Measurements from ENCODE around the gene NBEA. TPM values are rescaled to one million over a fixed set of nuclear protein-coding genes. Genes with fewer than 3 reads are reported as not detected.

Gene NBEA
- total and polyA plus RNA-seq, 2 experiments from 2014 or later: 9.1 to 29.1 TPM

- Histone ChIP-seq H3F3A (replicated peaks; ENCODE audit: low read depth) (no peaks in the 10 kb centered on the region), H2AFZ (0 out of 2 replicates have a peak overlapping the region, but pooled peaks have one; percentile 52), H3K36me3 (ENCODE audit: insufficient read depth) (no peaks in the 10 kb centered on the region), H3K4me3 (no peak overlapping the region), H3K9me2 (ENCODE audit: insufficient read depth) (no peaks in the 10 kb centered on the region), H3K27me3 (ENCODE audit: insufficient read depth) (no peaks in the 10 kb centered on the region), H3K27ac (ENCODE audit: low read depth) (no peak overlapping the region), H4K20me1 (replicated peaks; ENCODE audit: insufficient read depth) (no peaks in the 10 kb centered on the region), H3K79me2 (replicated peaks; ENCODE audit: insufficient read depth) (no peaks in the 10 kb centered on the region), H3K4me2 (no peak overlapping the region), H3K4me1 (ENCODE audit: insufficient read depth) (no peaks in the 10 kb centered on the region)
- Mint-ChIP-seq H3K27ac (no peak overlapping the region), H3K36me3 (ENCODE audit: low read depth) (no peaks in the 10 kb centered on the region), H3K4me3 (no peak overlapping the region), H3K27me3 (ENCODE audit: insufficient read depth, low read depth, poor library complexity) (peaks cover 7% of the 10 kb centered on the region), H3K9me3 (no peaks in the 10 kb centered on the region), H3K4me1 (no peaks in the 10 kb centered on the region)
- TF ChIP-seq POLR2AphosphoS5 (IDR thresholded peaks at IDR 0.05; ENCODE audit: low read depth) (no peak), ZNF114 (CRISPR knock-in tag; IDR thresholded peaks at IDR 0.05) (no peak), ZNF462 (CRISPR knock-in tag; IDR thresholded peaks at IDR 0.05) (no peak), ZNF331 (CRISPR knock-in tag; IDR thresholded peaks at IDR 0.05; ENCODE audit: low read depth) (no peak), CTCF (conservative IDR thresholded peaks at IDR 0.05; ENCODE audit: low read depth in 2 of 2) (no peak), EZH2 (IDR thresholded peaks at IDR 0.05; ENCODE audit: low read depth, unreplicated experiment) (no peak), CREB1 (CRISPR knock-in tag; IDR thresholded peaks at IDR 0.05; ENCODE audit: low read depth) (no peak), REST (IDR thresholded peaks at IDR 0.05; ENCODE audit: unreplicated experiment) (no peak), STAT1 (IDR thresholded peaks at IDR 0.05; ENCODE audit: unreplicated experiment) (no peak), JUNB (IDR thresholded peaks at IDR 0.05; ENCODE audit: unreplicated experiment) (no peak), ETS1 (IDR thresholded peaks at IDR 0.05) (no peak), EZH2phosphoT487 (IDR thresholded peaks at IDR 0.05; ENCODE audit: unreplicated experiment) (no peak), NANOG (IDR thresholded peaks at IDR 0.05; ENCODE audit: borderline replicate concordance) (no peak)
- ATAC-seq: no peak
- no peak for DNase-seq (ENCODE audit: low spot score)
These were observed 748.6 kb downstream of the NBEA start for GRCh38 chr13:35690581-35691207.

Measured in GM23338 (cell line).